Measurements from ENCODE around the gene ZNF185. TPM values are rescaled to one million over a fixed set of nuclear protein-coding genes. Genes with fewer than 3 reads are reported as not detected.

Gene ZNF185
- total and polyA plus RNA-seq, 2 of the 8 experiments (the other 6 are each of a cell fraction or from before 2014, with no cell fraction given), result 15.6 to 20.1 TPM

DNA sequence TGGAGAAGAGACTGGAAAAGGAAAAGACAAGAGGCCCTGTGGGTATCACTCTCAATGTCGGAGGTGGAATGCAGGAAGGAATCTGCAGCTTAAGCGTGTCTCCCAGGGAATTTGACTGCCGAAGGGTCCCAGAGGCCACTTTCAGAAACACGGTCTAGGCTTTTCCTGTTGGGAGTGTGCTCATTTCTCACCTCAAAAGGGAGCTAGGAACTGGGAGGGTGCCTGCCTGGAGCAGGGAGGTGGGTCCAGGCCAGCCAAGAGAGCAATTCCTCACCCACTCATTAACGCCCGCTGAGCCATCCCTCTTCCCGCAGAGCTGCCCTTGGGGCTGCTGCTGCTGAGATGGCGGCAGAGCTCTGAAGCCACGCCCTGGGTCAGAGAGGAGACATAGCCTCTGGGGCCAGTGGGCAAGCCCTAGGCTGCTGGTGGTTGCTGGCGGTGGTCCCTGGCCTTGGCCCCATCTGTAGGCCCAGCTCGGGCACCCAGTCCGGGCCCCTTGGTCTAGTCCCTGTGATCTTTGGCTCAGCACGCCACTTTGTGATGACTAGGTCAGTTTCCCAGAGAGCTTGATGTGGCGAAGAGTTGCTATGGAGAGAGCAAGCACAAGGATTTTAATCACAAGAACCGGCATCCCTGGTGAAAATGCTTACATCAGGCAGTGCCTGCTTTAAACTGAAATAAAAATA lies 4.1 kb downstream of the ZNF185 start:
- H3K56ac ChIP-seq (replicated peaks; ENCODE audit: insufficient read length, low read depth, low read length), result no peak overlapping the region
- FAIRE-seq, result peak; percentile 83
- TF ChIP-seq CHD1 (IDR thresholded peaks at IDR 0.05; ENCODE audit: low read depth, low read length) (no peak), HDAC6 (IDR thresholded peaks at IDR 0.05; ENCODE audit: low read depth, low read length) (no peak)

More for the DNA sequence above, 4.1 kb downstream of the ZNF185 start:
- no peak overlapping the region for H3K14ac ChIP-seq (ENCODE audit: insufficient read length)
- no peak overlapping the region for H2BK20ac ChIP-seq (ENCODE audit: low read length)
- WGBS, 2 experiments (ENCODE audit: extremely low coverage in 1 of 2, insufficient coverage in 1 of 2, insufficient read length in 1 of 2, insufficient replicate concordance in 2 of 2, low coverage in 1 of 2, low lambda C conversion rate in 2 of 2, missing lambda C conversion rate in 1 of 2), result 81% methylated on average over 3 of the region's 15 CpGs; no CpG with 5 or more reads in 1 of the 2 experiments
- H3K4me2 ChIP-seq (ENCODE audit: insufficient read depth in 1 of 2, low read depth in 2 of 2, low read length in 2 of 2), result no peak overlapping the region; a peak in 2 of 4 replicates
- DNase-seq (ENCODE audit: low read depth in 1 of 2, low spot score in 2 of 2), result no peak
- no peak overlapping the region for H4K91ac ChIP-seq (replicated peaks; ENCODE audit: insufficient read length, low read length)
- H2AK5ac ChIP-seq (ENCODE audit: low read depth, low read length), result no peak overlapping the region
- H2BK15ac ChIP-seq (ENCODE audit: low read length), result no peak overlapping the region
- H2BK12ac ChIP-seq (ENCODE audit: low read depth, low read length), result peak overlapping the region; percentile 75; the same call in 1 of the 2 replicates
- peaks cover 0 to 31% (median 12%) of the 10 kb centered on the region in 4 experiments; a peak in 6 of 7 replicates for H3K4me1 ChIP-seq (replicated peaks in 1 of 4; ENCODE audit: control insufficient read depth in 3 of 4, insufficient read depth in 4 of 4, low read length in 3 of 4)
- H3K27me3 ChIP-seq (replicated peaks in 1 of 4; ENCODE audit: control insufficient read depth in 3 of 4, extremely low read depth in 1 of 4, insufficient read depth in 3 of 4, low read length in 3 of 4), result no peaks in the 10 kb centered on the region
- H3K9me3 ChIP-seq (ENCODE audit: insufficient read depth in 2 of 2, low read depth in 1 of 2, low read length in 1 of 2), result no peaks in the 10 kb centered on the region
- H2BK5ac ChIP-seq (ENCODE audit: low read depth, low read length), result no peak overlapping the region
- H3K9ac ChIP-seq (replicated peaks in 1 of 4; ENCODE audit: extremely low read depth in 1 of 4, low read depth in 3 of 4, low read length in 3 of 4), result no peak overlapping the region
- no peak overlapping the region for H3K23ac ChIP-seq (ENCODE audit: insufficient read length)
- H4K8ac ChIP-seq (ENCODE audit: extremely low read depth, insufficient read depth, low read length), result no peak overlapping the region
- no peaks in the 10 kb centered on the region for H3K36me3 ChIP-seq (ENCODE audit: control insufficient read depth in 2 of 4, insufficient read depth in 4 of 4, low read length in 3 of 4)
- POLR2A ChIA-PET (ENCODE audit: partially characterized antibody), result interaction anchor here (1.6 kb wide), 1 partner anchor 19 kb away, joined by 3 read pairs; no protein-coding TSS in a partner anchor
- H2BK120ac ChIP-seq (replicated peaks; ENCODE audit: low read depth, low read length), result no peak overlapping the region
- no peaks in the 10 kb centered on the region for H4K20me1 ChIP-seq (replicated peaks in 1 of 2; ENCODE audit: control insufficient read depth in 1 of 2, insufficient read depth in 2 of 2, low read length in 2 of 2)
- H3K79me1 ChIP-seq (ENCODE audit: low read depth, low read length), result no peaks in the 10 kb centered on the region
- H3K4ac ChIP-seq (replicated peaks; ENCODE audit: insufficient read length, low read depth, low read length), result no peak overlapping the region
- H3K27ac ChIP-seq (ENCODE audit: low read depth, low read length), result no peak overlapping the region
- H3K23me2 ChIP-seq (ENCODE audit: low read depth, low read length), result peaks cover 2% of the 10 kb centered on the region; the same call in 1 of the 2 replicates
- no peaks in the 10 kb centered on the region for H3K79me2 ChIP-seq (ENCODE audit: control insufficient read depth in 1 of 2, insufficient read depth in 2 of 2, low read length in 2 of 2)
- H3K4me3 ChIP-seq (ENCODE audit: extremely low read depth in 1 of 4, insufficient read depth in 2 of 4, low read depth in 3 of 4, low read length in 4 of 4), result no peak overlapping the region
- H2AFZ ChIP-seq (ENCODE audit: low read length), result no peak overlapping the region
- CTCF ChIA-PET (ENCODE audit: partially characterized antibody), result interaction anchor here (1.5 to 9.6 kb wide), 4 partner anchors 9 to 24 kb away, joined by 5 to 94 read pairs (median 6); no protein-coding TSS in a partner anchor
- H3K18ac ChIP-seq (ENCODE audit: extremely low read depth, low read length), result no peak overlapping the region; the same call in 1 of the 2 replicates
- no peak overlapping the region for H4K5ac ChIP-seq (ENCODE audit: insufficient read length, low read depth, low read length)

Data from H1 (cell line).